HG03432 (cell line): Measurements from ENCODE around the gene LEKR1.
"Not testable (repeated sequence)": the region's sequence is repeated elsewhere in the genome, so short reads cannot be mapped to it uniquely, and the experiment has no call there.

ENCODE experiments used
- ATAC-seq: cut with Tn5 transposase; IDR thresholded peaks from one replicate; pipeline ENCODE4 v1.9.1; 2021; ENCODE audit warnings: mild to moderate bottlenecking, moderate library complexity; ENCODE audit not compliant: unreplicated experiment

The LEKR1 gene

DNA sequence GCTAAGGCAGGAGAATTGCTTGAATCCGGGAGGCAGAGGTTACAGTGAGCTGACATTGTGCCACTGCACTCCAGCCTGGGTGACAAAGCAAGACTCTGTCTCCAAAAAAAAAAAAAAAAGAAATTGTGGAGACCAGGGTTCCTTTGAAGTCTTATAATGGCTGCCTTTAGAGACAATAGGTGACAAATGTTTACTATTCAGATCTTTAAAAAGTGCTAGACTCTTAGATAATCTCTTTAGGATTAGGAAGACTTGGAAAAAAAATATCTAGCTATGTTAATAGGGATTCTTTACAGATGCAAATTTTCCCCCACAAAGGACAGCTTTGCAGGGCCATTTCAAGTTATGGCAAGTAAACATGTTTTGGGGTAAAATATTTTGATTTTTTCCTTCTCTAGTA lies 71.7 kb downstream of the LEKR1 start:
- not testable (repeated sequence) for ATAC-seq

DNA sequence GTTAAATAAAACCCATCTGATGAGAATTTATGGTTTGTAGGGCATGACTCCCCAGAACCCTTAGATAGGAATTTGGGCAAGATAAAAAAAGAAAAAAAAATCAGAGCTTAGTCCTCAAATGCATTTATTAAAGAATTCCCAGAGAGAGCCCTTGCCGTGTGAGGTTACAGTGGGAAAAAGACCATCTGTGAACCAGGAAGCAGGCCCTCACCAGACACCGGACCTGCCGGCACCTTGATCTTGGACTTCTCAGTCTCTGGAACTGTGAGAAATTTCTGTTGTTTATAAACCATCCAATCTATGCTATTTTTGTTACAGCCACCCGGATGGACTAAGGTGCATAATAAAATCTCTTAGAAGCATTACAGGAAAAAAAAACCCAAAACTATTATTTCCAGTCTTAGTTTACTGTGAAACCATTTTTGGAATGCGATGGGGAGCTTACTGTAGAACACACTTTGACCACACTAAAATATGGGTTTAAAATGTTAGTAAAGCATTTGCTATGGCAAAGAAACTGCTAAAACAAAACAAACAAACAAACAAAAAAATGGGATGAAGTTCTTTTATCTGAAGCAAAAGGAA lies 72.2 kb downstream of the LEKR1 start:
- no peak for ATAC-seq

- no peak for ATAC-seq
Observed at GRCh38 chr3:156899951-156900350, 73.8 kb downstream of the LEKR1 start.

- ATAC-seq, result no peak
Observed at GRCh38 chr3:156902916-156903315, 76.8 kb downstream of the LEKR1 start.

GRCh38 chr3:156906275-156906674 lies 80.1 kb downstream of the LEKR1 start:
- no peak for ATAC-seq

GRCh38 chr3:156908398-156908797 lies 82.2 kb downstream of the LEKR1 start:
- no peak for ATAC-seq

- ATAC-seq, result no peak
Observed at GRCh38 chr3:156910022-156910421, 83.9 kb downstream of the LEKR1 start.

DNA sequence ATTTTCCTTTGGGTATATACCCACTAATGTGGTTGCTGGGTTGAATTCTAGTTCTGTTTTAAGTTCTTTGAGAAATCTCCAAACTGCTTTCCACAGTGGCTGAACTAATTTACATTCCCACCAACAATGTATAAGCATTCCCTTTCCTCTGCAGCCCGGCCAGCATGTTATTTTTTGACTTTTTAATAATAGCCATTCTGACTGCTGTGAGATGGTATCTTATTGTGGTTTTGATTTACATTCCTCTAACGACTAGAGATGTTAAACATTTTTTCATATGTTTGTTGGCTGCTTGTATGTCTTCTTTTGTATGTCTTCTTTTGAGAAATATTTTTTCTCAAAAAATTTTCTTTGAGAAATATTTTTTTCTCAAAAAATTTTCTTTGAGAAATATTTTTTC lies 84.7 kb downstream of the LEKR1 start:
- ATAC-seq, result not testable (repeated sequence)

DNA sequence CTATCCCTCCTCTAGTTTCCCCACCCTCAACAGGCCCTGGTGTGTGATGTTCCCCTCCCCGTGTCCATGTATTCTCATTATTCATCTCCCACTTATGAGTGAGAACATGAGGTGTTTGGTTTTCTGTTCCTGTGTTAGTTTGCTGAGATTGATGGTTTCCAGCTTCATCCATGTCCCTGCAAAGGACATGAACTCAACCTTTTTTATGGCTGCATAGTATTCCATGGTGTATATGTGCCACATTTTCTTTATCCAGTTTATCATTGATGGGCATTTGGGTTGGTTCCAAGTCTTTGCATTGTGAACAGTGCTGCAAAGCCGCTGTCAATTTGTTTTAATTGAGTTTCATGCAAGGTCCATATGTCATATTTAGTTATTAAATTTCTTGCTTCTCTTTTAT lies 88.1 kb downstream of the LEKR1 start:
- not testable (repeated sequence) for ATAC-seq

- ATAC-seq, result no peak
Observed at GRCh38 chr3:156915372-156915771, 89.2 kb downstream of the LEKR1 start.

DNA sequence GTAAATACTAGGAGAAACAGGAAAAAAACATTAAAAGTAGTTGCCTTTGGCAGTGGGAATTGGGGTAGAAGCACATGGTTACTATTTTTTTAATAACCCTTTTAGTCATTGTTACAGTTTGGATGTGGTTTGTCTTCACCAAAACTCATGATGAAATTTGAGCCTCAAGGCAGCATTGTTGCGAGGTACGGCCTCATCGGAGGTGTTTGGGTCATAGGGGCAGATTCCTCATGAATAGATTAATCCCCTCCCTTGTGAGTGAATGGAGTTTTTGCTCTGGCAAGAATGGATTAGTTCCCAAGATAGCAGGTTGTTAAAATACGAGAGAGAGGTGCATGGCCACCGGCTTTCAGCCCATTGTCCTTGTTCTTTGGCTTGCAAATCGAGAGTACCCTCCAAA lies 92.6 kb downstream of the LEKR1 start:
- no peak for ATAC-seq

- no peak for ATAC-seq
Observed at GRCh38 chr3:156919818-156920217, 93.7 kb downstream of the LEKR1 start.

GRCh38 chr3:156920399-156920798 lies 94.2 kb downstream of the LEKR1 start:
- ATAC-seq, result no peak

- no peak for ATAC-seq
Observed at GRCh38 chr3:156923349-156923748, 97.2 kb downstream of the LEKR1 start.

DNA sequence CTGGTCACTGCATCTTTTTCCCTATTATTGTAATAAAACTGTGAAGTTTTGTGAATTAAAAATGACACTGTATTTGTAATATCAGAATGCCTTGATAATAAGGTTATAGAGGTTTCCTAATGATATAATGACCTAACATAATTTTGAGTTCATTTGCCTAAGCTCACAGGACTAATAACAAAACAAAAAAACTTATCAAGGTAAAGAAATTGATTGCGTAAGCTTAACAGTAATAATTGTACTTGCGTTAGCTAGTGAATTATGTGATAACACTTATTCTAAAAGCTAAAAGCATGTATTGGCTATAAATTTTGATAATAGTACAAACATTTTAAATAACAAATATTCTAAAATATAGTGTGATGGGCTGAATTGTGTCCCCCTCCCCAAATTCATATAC lies 112.6 kb downstream of the LEKR1 start:
- no peak for ATAC-seq

DNA sequence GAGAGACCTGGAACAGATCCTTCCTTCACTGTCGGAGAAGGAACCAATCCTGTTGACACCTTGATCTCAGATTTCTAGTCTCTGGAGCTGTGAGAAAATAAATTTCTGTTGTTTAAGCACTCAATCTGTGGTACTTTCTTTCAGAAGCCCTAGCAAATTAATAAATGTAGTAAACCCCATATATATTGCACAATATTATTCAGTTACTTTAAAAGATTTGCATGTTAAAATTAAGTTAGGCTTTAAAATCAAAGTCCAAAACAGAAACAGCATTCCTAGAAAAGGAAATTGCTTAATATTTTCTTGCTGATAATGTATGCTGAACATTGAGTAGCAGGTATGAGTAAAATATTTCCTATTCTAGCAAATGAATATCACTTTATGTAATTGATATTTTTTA lies 113.2 kb downstream of the LEKR1 start:
- ATAC-seq, result no peak

DNA sequence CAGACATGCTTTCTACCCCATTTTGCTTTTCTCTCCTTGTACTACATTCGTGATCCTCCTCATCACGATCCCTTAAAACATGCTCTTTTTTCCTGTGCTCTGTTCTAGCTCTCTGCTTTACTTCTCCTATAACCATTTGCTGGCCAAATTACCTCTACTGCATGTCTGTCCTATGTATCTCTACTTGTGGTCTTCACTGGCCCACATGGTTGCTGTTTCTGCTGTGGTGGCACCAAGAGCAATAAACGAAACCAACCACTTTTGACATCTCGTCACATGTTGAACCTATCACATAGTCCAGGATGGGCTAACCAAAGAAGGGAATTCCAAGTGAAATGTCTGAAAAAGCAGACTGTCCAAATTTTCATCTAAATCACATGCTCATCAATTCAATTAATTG lies 115.2 kb downstream of the LEKR1 start:
- no peak for ATAC-seq

- no peak for ATAC-seq
Observed at GRCh38 chr3:156948402-156949210, 122.5 kb downstream of the LEKR1 start.

GRCh38 chr3:156952011-156952410 lies 125.9 kb downstream of the LEKR1 start:
- ATAC-seq, result no peak

- ATAC-seq, result no peak
Observed at GRCh38 chr3:156957715-156958114, 131.6 kb downstream of the LEKR1 start.

DNA sequence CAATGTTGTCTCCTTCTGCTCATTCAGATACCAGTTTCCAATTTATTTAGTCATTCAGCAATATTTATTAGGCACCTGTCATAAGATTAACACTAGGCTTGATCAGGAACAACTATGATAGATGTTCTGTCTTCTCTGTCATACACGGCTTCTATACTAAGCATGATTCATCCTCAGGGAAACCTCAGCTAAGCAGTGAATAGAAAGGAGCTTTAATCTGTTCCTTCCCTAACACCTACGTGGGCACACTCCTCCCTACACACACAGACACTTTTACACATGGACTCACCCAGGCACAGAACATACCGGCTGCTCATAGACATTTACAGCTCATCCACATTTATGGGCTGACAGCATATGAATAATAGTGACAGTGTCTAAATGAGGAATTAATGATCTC lies 136.9 kb downstream of the LEKR1 start:
- ATAC-seq, result no peak

- ATAC-seq, result no peak
Observed at GRCh38 chr3:156964577-156964976, 138.4 kb downstream of the LEKR1 start.

DNA sequence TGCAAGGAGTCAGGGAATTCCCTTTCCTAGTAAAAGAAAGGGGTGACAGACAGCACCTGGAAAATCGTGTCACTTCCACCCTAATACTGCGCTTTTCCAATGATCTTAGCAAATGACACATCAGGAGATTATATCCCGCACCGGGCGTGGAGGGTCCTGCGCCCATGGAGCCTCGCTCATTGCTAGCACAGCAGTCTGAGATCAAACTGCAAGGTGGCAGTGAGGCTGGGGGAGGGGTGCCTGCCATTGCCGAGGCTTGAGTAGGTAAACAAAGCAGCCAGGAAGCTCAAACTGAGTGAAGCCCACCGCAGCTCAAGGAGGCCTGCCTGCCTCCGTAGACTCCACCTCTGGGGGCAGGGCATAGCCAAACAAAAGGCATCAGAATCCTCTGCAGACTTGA lies 140.2 kb downstream of the LEKR1 start:
- not testable (repeated sequence) for ATAC-seq
